SK-N-SH treated with all-trans-retinoic acid at 6 μM for 48 hours (cell line): Measurements from ENCODE around the gene SMC1B.

ENCODE experiments used
- ARNTL ChIP-seq: fragments of 450-650 bp; formaldehyde crosslinking; IDR thresholded peaks from 2 replicates; pipeline ENCODE4 v1.5.0; 2020; ENCODE audit warnings: low read depth, mild to moderate bottlenecking, moderate library complexity, borderline replicate concordance
- SNAI2 ChIP-seq: fragments of 250-450 bp; sonication (Bioruptor Pico); IDR thresholded peaks from 2 replicates; pipeline ENCODE4 v1.5.0; 2020; ENCODE audit warnings: mild to moderate bottlenecking, moderate library complexity
- TCF4 ChIP-seq: fragments of 250-450 bp; sonication (Bioruptor Pico); IDR thresholded peaks from 2 replicates; pipeline ENCODE4 v1.8.0; 2021; ENCODE audit warnings: mild to moderate bottlenecking, moderate library complexity, borderline replicate concordance
- ZC3H10 ChIP-seq: fragments of 250-450 bp; sonication (Bioruptor Pico); IDR thresholded peaks from 2 replicates; pipeline ENCODE4 v1.5.1; 2021; ENCODE audit warnings: mild to moderate bottlenecking, moderate library complexity
- TF ChIP-seq, protein P1 (sequence below): fragments of 250-450 bp; sonication (Bioruptor Pico); IDR thresholded peaks from 2 replicates; pipeline ENCODE4 v1.8.0; 2020; ENCODE audit warnings: mild to moderate bottlenecking, moderate library complexity, borderline replicate concordance
- TF ChIP-seq, protein P2 (sequence below): fragments of 250-450 bp; sonication (Bioruptor Pico); IDR thresholded peaks from 2 replicates; pipeline ENCODE4 v1.8.0; 2021; ENCODE audit warnings: low read depth, mild to moderate bottlenecking, moderate library complexity, borderline replicate concordance

DNA sequence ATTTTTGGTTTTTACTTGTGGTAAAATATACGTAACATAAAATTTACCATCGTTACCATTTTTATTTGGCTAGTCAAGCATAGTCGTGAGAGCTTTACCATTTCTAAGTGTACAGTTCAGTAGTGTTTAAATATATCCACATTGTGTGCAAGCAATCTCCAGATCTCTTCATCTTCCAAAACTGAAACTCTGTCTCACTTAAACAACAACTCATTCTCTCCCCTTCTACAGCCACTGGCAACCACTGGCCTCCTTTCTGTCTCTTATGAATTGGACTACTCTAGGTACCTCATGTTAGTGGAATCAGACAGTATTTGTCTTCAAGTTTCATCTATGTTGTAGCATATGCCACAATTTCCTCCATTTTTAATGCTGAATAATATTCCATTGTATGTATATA, 37.4 kb downstream of the SMC1B start:
- no peak for TF ChIP-seq ARNTL (CRISPR knock-in tag)
- TF ChIP-seq, protein P1, sequence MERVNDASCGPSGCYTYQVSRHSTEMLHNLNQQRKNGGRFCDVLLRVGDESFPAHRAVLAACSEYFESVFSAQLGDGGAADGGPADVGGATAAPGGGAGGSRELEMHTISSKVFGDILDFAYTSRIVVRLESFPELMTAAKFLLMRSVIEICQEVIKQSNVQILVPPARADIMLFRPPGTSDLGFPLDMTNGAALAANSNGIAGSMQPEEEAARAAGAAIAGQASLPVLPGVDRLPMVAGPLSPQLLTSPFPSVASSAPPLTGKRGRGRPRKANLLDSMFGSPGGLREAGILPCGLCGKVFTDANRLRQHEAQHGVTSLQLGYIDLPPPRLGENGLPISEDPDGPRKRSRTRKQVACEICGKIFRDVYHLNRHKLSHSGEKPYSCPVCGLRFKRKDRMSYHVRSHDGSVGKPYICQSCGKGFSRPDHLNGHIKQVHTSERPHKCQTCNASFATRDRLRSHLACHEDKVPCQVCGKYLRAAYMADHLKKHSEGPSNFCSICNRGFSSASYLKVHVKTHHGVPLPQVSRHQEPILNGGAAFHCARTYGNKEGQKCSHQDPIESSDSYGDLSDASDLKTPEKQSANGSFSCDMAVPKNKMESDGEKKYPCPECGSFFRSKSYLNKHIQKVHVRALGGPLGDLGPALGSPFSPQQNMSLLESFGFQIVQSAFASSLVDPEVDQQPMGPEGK (CRISPR knock-in tag) = no peak
- TF ChIP-seq, protein P2, sequence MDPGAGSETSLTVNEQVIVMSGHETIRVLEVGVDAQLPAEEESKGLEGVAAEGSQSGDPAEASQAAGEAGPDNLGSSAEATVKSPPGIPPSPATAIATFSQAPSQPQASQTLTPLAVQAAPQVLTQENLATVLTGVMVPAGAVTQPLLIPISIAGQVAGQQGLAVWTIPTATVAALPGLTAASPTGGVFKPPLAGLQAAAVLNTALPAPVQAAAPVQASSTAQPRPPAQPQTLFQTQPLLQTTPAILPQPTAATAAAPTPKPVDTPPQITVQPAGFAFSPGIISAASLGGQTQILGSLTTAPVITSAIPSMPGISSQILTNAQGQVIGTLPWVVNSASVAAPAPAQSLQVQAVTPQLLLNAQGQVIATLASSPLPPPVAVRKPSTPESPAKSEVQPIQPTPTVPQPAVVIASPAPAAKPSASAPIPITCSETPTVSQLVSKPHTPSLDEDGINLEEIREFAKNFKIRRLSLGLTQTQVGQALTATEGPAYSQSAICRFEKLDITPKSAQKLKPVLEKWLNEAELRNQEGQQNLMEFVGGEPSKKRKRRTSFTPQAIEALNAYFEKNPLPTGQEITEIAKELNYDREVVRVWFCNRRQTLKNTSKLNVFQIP (CRISPR knock-in tag) = no peak
- no peak for TF ChIP-seq ZC3H10 (CRISPR knock-in tag)
- no peak for TF ChIP-seq TCF4
- no peak for TF ChIP-seq SNAI2 (CRISPR knock-in tag)
